Stimulated activated CD4-positive, alpha-beta T cell treated with anti-CD3 and anti-CD28 coated beads, Interleukin-1b, Interleukin-23, amount 100 ng/mL, for 4 hours (primary cell): ENCODE data around the gene CNTN4.
"Not testable (repeated sequence)": the region's sequence is repeated elsewhere in the genome, so short reads cannot be mapped to it uniquely, and the experiment has no call there.

Experiments
- DNase-seq, 2 donors: peaks; one replicate each; pipeline ENCODE4 v3.0.0-alpha.2; 2020; ENCODE audit warnings: low read depth in 2 of 2

The CNTN4 gene

GRCh38 chr3:2098398-2099027, at the start of gene CNTN4:
CNTN4 (plus strand) TSS chr3:2098866.
- peak in 1 of 2 donors; percentile 6 for DNase-seq

DNA sequence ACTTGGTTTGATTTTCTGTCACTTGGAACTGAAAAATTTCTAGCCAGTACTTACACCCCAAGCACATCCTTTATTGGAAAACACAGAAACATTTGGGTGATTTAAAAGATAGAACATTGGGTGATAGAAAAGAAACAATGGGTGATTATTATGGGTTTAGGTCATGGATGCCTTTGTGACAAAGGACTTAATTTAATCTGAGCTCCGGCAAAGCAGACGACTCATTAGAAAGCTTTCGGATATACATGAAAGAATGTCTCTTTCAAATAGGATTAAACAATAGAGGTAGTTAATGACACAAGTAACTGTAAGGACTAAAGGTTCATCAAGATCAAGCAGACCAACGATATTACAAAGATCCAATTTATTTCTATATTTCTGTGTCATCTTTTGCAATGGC, 37.3 kb upstream of the CNTN4 start:
- DNase-seq = no peak

- no peak for DNase-seq
These were observed 27.1 kb upstream of the CNTN4 start for GRCh38 chr3:2071531-2071930.

- no peak for DNase-seq
These were observed 19.8 kb upstream of the CNTN4 start for GRCh38 chr3:2078821-2079220.

DNA sequence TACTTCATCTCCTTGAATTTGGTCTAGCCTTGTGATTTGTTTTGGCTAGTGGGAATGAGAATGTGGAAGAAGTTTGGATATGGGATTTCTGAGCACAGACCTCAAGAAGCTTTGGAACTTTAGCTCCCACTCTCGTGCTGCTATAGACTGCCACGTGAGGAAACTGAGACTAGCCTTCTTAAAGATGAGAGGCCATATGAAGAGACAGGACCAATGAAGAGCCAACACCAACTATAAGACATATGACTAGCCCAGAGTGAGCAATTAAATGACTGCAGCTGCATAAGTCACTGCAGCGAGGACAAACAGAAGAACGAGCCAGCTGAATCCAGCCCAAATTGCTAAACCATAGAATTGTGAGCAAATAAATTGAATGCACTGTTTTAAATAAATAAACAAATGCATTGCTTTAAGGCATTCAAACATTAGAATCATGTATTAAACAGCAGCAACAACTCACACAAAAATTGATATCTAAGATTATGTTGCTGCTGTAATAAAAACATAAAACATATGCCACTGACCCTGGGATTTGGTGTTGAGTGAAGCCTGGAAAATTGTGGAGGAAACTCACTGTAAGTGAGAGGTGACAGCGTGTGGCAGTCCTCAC, 15.7 kb upstream of the CNTN4 start:
- DNase-seq = no peak

GRCh38 chr3:2083558-2083957, 15.1 kb upstream of the CNTN4 start:
- DNase-seq = not testable (repeated sequence)

DNA sequence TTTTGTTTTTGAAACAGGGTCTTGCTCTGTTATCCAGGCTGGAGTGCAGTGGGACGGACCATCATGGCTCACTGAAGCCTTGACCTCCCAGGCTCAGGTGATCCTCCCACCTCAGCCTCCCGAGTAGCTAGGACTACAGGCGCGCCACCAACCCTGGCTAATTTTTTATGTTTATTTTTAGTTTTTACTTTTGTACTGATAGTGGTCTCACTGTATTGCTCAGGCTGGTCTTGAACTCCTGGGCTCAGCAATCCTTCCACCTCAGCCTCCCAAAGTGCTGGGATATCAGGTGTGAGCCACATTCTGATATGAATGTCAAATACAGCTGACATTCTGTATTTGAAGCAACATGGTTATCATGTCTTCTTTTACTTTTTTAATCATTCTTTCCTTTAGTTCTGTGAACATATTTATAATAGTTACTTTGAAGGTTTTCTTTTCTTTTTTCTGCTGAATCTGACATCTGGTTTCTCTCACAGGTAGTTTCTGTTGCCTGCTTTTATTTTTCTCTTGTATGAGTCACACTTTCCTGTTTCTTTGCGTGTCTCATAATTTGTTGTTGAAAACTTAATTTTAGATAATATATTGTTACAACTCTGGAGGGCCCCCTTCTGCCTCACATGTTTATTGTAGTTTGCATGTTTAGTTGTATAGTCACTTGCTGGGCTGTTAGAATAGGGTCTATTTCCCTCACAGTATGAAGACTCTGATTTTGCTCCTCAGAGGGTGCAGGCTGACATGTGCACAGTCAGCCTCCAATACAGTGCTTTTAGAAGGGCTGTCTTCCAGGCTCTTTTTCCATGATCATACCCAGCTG, 8.4 kb upstream of the CNTN4 start:
- no peak for DNase-seq

GRCh38 chr3:2092758-2093157, 5.9 kb upstream of the CNTN4 start:
- DNase-seq = no peak

- no peak for DNase-seq
These were observed 3.7 kb upstream of the CNTN4 start for GRCh38 chr3:2094941-2095340.

DNA sequence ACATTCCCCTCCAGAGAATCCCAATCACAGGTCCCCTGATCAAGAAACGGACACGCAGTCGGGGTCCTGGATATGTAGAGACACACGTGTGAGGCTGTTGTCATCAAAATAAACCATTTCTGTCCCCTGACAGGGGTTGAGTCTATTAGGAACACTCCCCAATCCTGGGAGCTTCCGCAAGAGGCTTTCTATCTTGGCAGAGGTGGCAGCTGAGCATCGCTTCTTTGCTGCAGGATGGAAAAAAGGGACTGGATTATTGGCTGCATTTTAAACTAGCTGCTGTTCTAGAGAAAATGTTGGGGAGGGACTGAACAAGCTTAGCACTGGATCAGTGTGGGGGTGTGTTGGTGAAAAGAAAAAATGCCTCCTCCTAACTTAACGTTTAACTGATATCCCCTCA, 2.5 kb upstream of the CNTN4 start:
- DNase-seq = no peak

DNA sequence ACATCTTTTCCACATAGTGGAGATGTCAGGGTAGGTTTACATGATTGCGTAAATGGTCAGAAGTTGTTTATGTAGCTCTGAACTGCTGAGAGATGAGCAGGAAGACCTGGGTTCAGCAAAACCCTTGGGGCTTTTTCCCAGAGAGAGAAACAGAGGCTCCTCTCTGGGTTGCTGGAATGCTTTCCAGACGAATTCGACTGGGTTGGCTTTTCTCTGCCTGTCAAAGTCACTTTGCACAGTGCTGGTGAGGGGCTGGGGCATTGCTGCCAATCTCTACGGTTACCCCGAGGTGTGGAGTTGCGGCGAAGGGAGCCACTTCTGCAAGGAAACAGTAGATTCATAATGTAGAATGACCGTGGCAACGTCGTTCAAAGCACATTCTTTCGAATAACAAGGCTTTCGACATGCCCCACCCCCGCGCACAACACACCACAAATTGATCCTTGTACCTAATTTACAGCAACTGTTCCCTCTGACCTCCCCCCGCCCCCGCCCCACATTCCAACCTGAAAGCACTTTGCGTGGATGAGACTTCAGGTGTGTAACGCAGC, 950 bp upstream of the CNTN4 start:
- no peak for DNase-seq

DNA sequence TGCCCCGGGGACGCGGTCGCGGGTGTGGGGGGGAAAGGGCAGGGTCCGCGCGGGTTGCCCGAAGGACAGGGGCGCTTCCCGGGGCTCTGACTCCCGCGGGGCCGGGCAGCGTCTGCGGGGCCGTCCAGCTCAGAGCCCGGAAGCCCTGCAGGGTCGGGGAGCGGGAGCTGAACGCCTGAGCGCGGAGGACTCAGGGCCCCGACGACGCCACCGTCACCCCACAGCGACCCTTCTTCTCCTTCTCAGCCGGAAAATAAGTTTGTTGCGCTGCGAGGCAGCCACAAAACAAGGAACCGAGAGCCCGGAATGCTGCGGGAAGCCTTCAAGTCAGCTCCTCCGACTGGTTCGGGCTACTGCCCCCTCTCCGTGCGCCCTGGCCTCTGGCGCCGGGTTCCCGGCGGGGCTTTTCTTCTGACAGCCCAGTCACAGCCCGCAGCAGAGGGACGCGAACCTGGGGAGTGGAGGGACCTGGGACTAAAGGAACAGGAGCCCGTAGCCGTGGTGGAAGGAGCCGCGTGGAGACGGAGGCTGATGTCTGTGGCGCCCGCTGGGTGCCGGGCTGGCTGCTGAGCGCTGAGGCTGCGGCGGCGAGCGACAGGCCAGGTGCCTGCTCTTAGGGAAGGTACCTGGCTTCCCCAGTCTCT, 484 bp downstream of the CNTN4 start:
- DNase-seq = no peak

GRCh38 chr3:2099779-2100191, 1.1 kb downstream of the CNTN4 start:
- DNase-seq = no peak

- DNase-seq = no peak
These were observed 7.8 kb downstream of the CNTN4 start for GRCh38 chr3:2106438-2106837.

GRCh38 chr3:2110597-2111117, 12.0 kb downstream of the CNTN4 start:
- no peak for DNase-seq

GRCh38 chr3:2114617-2115275, 16.1 kb downstream of the CNTN4 start:
- no peak for DNase-seq

DNA sequence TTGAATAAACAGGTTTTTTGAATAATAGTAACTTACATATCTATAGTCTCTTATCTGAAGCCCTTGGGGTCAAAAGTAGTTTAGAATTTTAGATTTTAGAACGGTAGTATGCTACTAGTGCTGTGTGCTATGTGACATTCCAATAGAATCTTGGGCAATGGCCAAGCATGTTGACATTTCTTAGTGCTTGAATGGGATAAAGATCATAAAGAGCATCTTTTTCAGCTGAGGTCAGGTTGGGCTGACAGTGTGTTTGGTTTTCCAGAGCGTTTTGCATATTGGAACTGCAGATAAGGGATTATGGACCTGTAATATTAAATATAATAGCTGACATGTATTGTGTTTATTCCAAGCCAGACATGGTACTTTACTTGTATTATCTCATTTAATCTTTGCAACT, 32.1 kb downstream of the CNTN4 start:
- DNase-seq = no peak

DNA sequence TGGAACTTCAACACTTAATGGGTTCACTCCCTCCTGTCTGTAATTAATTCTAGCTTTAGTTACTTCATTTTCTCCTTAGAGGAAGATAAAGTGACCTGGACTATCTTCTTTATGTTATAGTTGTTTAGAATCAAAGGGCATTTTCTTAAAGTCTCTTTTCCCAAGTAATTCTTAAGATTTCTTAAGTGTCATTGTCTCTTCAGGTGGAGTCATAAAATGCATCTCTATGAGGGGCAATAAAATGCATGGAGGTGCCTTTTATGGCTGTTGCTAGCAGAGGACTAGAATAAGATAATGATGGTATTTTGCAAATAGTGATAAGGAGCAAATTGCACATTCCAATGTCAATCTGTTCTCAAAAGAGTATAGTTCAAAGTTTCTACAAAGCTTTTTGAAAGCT, 34.5 kb downstream of the CNTN4 start:
- DNase-seq = no peak

- DNase-seq = no peak
These were observed 39.0 kb downstream of the CNTN4 start for GRCh38 chr3:2137651-2138050.

DNA sequence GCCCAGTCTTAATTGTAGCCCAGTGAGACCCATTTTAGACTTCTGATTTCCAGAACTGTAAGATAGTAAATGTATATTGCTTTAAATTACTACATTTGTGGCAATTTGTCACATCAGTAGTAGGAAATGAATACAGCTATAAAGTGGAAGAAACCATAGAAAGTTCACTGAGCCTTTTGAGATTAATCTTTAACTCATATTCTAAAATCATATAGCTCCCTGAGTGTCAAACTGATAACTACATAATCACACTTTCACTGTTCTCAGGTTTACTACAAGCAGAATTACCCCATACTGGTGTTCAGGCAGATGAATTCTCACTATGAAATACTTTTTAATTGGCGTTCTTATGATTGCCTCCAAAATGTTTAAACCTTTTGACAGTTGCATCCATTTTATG, 42.8 kb downstream of the CNTN4 start:
- no peak for DNase-seq

- DNase-seq = no peak
These were observed 50.1 kb downstream of the CNTN4 start for GRCh38 chr3:2148561-2149340.
